DMS153 (cell line): Measurements from ENCODE around the gene STAT6.
A peak's percentile ranks its signal among the peaks of the same experiment; 100 is the strongest.

Experiments used
- DNase-seq: peaks from one replicate; lab custom pipeline; 2025; lab: John Stamatoyannopoulos, UW

STAT6 gene

DNA sequence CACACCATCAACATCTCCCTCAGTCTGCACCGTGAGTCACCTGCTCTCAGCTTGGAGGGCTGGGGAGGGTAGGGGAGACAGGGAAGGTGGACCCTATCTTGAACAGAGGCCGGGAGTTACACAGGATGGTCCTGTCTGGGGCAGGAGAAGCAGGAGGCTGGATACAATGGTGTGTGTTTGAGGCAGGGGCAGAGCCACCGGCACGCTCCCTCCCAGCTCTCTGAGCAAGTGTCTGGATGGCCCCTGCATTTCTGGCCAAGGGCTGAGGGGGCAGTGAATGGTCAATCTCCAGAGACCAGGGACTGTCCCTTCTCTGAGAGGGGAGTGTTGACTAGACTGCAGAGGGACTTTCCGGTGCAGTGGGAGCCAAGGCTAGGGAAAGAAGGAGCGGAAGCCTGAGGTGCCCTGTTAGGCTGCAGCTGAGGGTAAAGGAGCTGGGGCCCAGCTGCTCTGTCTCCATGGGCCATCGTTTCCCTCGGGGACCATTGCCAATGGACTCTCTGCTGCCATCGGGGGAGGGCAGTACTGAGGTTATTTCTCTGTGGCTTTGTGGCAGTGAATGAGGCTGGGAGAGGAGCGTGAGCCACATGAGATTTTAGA lies 34.4 kb upstream of the STAT6 start:
- no peak for DNase-seq

GRCh38 chr12:57143454-57143853 lies 32.3 kb upstream of the STAT6 start:
- DNase-seq, result no peak

- DNase-seq, result no peak
These were observed 31.6 kb upstream of the STAT6 start for GRCh38 chr12:57142727-57143126.

GRCh38 chr12:57142121-57142520 lies 31.0 kb upstream of the STAT6 start:
- no peak for DNase-seq

DNA sequence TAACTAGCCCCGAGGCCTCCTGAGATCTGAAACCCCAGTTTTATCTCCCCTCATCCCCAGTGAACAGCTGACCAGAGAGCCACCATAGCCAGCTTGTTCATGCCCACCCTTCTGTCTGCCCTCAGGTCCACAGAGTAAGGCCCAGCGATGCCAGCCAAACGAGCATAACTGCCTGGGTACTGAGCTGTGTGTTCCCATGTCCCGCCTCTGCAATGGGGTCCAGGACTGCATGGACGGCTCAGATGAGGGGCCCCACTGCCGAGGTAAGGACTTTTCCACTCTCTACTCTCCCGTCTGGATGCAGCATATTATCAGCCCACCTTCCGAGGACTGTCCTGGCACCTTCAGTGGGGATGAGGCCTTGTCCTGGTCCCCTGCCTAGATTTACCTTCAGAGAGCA lies 30.1 kb upstream of the STAT6 start:
- no peak for DNase-seq

GRCh38 chr12:57139796-57140649 lies 28.9 kb upstream of the STAT6 start:
- no peak for DNase-seq

GRCh38 chr12:57138526-57139272 lies 27.5 kb upstream of the STAT6 start:
- DNase-seq, result no peak

GRCh38 chr12:57135527-57136326 lies 24.6 kb upstream of the STAT6 start:
- no peak for DNase-seq

GRCh38 chr12:57134949-57135348 lies 23.8 kb upstream of the STAT6 start:
- DNase-seq, result no peak

DNA sequence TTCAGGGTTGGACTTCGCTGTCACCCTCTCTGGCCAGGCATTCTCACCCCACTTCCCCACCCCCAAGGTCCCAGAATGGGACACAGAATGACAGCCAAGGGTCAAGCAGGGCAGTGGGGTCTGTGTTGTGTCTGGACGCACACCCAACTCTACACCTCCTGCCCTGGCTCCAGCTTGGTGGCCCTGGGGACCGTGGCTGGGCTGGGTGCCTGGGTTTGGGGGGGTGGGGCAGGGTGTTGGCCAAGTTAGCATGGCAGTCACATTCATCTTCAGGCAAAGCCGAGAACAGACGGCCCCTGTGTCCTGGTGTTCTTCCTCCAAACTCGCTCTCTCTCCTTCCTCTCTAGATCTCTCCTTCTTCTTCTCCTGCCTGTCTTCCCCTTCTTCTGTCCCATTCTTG lies 22.8 kb upstream of the STAT6 start:
- DNase-seq, result no peak

GRCh38 chr12:57133013-57133569 lies 21.9 kb upstream of the STAT6 start:
- DNase-seq, result no peak

DNA sequence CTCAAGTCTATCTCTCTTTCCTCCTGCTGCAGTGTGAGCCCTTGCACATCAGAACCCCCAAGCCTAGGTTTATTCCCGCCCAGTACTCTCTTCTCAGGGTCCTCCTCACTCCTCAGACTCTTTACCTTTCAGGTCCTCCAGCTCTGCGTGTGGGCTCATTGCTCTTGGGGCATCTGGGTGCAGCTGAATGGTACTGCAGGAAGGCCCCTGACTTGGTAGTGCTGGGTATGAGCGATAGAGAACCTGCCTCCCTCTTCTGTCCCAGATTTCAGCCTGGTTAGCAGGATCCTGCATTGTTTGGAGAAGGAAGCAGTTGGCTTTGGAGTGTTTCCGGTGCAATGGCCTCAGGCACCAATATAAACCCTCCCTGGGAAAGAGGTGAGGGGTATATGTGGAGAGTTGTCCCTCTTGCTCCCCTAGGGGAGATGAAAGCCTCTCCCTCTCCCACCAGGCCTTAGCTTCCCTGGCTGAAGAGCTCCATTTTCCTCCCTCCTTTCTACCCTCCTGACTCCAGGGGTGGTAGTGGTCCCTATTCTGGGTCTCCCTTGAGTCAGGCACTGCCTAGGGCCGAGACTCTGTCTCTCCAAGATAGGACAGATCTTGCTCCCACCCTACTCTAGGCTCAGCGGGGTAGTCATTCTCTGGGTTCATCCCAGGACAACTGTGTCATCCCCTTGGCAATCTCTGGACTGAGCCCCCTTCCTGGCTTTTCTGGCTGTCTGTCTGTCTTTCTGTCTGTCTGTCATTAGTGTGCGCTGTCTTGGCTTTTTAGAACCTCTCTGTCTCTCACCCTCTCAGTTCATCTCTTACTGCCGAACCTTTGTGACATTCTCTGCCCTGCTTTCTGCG lies 21.0 kb upstream of the STAT6 start:
- DNase-seq, result peak; percentile 21

DNA sequence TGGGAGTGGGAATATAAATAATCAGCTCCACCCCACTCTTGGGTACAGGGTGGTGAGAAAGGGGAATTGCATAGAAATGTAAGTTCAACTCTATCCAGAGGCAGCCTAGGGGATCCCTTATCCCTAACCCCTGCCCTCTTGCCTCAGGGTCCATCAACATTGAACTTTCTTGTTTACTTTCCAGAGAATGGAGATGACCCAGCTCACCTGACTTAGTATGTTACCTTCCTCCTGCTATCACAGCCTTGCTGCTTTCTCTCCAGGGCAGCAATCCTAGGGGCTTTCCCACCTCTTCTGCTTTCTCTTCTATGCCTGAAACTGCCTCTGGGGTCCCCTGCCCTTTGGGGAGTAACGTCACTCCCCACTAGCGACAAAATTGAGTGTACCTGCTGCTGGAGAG lies 19.8 kb upstream of the STAT6 start:
- DNase-seq, result no peak

- DNase-seq, result no peak
These were observed 18.7 kb upstream of the STAT6 start for GRCh38 chr12:57129889-57130288.

DNA sequence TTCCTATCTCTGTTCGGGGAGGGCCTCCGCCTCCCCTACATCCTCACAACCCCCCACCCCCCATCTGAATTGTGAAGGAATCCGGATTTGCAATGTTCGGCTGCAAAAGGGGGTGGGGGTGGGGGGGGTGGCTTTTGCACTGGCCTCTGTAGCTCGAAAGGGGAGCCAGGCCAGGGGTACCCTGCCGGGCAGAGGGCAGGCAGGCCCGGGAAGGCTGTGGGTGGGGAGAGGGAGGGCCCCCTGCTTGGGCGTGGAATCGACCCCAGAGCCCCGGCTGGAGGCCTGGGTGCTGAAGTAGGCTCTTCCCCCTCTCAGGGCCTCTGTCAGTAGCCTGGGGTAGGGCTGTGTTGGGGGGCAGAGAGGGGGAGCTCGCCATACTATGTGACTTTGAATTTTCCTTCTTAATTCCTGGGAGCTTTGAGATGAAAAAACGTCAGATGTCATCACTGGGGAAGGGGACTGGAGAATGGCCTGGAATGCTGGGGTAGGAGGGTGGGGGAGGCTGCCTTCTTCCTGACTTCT lies 18.2 kb upstream of the STAT6 start:
- no peak for DNase-seq

GRCh38 chr12:57128519-57129247 lies 17.5 kb upstream of the STAT6 start:
- DNase-seq, result no peak

DNA sequence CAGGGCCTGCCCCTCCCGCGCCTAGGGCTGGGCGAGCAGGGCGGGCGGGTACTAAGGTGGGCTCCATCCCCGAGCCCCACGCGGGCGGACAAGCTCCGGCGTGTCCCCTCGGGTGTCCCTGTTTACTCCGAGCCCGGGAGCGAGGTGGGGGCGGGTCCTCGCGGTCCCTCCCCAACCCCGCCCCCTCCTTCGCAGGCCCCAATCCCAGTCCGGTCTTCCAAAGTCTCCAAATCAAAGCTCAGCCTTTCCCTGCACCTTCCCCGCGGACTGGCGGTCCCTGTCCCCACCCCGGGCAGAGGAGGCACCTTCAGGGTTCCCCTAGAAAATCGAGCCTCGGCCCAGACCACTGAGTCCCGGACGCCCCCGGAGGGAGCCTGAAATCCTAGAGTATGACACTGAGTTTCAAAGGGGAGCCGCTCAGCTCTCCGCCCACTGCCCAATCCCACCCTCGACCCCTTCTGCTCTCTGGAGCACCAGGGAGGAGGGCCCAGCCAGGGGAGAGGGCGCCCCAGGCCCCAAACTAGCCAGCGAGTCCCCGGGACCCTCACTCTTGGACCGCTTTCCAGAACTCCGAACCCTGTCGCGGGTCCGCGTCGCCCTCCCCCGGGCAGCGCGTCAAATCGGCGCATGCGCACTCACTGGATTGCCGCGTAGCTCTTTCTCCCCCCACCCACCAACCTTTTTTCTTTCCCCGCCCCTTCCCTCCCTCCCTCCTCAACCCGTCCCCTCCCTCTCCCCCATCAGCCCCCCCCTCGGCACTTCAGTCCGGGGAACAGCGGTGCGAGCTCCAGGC lies 16.8 kb upstream of the STAT6 start, which contains the start of gene LRP1:
LRP1 (plus strand) TSS at position 758 of the 793 bp plus-strand sequence. CDS start 482 bp downstream, outside the sequence.
- DNase-seq, result peak; percentile 59

DNA sequence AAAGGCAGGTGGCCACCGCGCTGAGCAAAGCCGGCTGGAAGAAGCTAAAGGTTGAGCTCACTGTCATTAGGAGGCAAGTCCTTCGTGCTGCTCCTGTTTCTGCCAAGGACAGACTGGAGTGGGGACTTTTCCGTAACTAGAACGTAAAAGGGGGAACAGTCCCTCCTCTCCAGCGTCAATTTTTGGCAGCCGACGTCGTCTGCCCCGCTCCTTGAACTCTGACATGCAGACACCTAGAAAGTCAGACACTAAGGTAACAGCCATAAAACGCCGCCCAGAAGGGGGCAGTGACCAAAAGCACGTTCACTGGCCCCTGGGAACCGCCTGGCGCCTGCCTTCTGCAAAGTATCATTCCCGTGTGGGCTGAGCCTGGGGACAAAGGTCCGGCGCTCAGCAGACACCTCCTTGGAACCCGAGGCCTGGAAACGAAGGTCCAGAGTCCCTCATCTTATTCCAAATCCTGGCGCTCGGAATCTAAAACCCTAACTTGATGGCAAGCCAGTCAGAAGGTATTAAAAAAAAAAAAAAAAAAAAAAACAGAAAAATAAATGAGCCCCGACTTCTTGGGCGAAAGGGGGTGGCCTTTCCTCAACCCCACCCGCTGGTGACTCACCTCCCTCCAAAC lies 16.1 kb upstream of the STAT6 start:
- peak; percentile 45 for DNase-seq
